Stimulated activated naive B cell treated with anti-CD40 and anti-IgM and Interleukin-4, amounts not matched to agents 10 μg/mL and 1 μg/mL and 100 μg/mL, for 72 hours (primary cell): ENCODE results near the gene ADPRHL1.
A peak's percentile ranks its signal among the peaks of the same experiment; 100 is the strongest.
"Not testable (repeated sequence)": the region's sequence is repeated elsewhere in the genome, so short reads cannot be mapped to it uniquely, and the experiment has no call there.

ENCODE experiments used
- ATAC-seq, 2 donors: fragments of 150-1000 bp; cut with Tn5 transposase; replicated peaks; 2 replicates each; pipeline ENCODE4 v1.10.0; 2021; ENCODE audit warnings: moderate library complexity in 1 of 2
- DNase-seq: peaks from one replicate; pipeline ENCODE4 v3.0.0; 2021
- H3K27ac Mint-ChIP-seq: one replicate; pipeline ENCODE4 v1.8.0; 2022; ENCODE audit warnings: mild to moderate bottlenecking, mixed read lengths
- H3K27me3 Mint-ChIP-seq, 2 donors: one replicate each; pipeline ENCODE4 v1.8.0; 2022; ENCODE audit warnings: mixed read lengths in 2 of 2
- H3K36me3 Mint-ChIP-seq, 2 donors: one replicate each; pipeline ENCODE4 v1.8.0; 2022; ENCODE audit warnings: mixed read lengths in 2 of 2, mild to moderate bottlenecking in 1 of 2
- H3K4me1 Mint-ChIP-seq, 2 donors: one replicate each; pipeline ENCODE4 v1.8.0; 2022; ENCODE audit warnings: mixed read lengths in 2 of 2, mild to moderate bottlenecking in 1 of 2
- H3K4me3 Mint-ChIP-seq, 2 donors: one replicate each; pipeline ENCODE4 v1.8.0; 2022; ENCODE audit warnings: mild to moderate bottlenecking in 2 of 2, mixed read lengths in 2 of 2, moderate library complexity in 1 of 2
- H3K9me3 Mint-ChIP-seq, 2 donors: one replicate each; pipeline ENCODE4 v1.8.0; 2022; ENCODE audit warnings: mixed read lengths in 2 of 2, mild to moderate bottlenecking in 1 of 2

ADPRHL1 gene

DNA sequence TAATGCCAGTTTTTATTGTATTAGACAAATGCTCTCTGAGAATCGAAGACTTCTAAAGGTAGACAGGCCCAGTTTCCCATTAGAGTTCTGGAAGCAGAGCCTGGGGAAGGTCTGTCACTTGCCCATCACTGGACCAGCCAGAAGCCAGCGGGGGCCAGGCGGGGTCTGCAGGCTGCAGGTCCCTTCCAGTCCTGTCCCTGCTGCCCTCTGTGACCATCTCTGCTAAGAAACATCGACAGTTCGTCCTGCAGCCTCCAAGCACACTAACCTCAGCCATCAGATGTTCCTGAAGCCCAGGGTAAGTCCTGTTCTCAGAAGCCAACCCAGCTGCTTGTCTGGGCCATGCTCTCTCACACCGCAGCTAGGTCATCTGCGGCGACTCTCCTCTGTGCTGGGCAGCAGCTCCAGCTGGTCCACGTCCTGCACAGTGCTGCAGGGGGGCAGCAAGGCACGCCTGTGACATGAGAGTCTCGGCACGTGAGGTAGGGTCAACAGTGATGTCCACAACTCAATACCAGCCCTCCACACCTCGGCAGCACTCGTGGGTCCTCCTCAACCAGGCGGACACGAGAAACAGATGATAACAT lies 2.9 kb upstream of the ADPRHL1 start:
- peaks cover 40 to 56% of the 10 kb centered on the region in 2 donors for H3K36me3 Mint-ChIP-seq
- H3K27me3 Mint-ChIP-seq = no peaks in the 10 kb centered on the region
- H3K4me1 Mint-ChIP-seq = no peaks in the 10 kb centered on the region
- H3K27ac Mint-ChIP-seq = no peak overlapping the region
- no peaks in the 10 kb centered on the region for H3K9me3 Mint-ChIP-seq
- no peak for ATAC-seq
- no peak for DNase-seq
- no peak overlapping the region for H3K4me3 Mint-ChIP-seq

DNA sequence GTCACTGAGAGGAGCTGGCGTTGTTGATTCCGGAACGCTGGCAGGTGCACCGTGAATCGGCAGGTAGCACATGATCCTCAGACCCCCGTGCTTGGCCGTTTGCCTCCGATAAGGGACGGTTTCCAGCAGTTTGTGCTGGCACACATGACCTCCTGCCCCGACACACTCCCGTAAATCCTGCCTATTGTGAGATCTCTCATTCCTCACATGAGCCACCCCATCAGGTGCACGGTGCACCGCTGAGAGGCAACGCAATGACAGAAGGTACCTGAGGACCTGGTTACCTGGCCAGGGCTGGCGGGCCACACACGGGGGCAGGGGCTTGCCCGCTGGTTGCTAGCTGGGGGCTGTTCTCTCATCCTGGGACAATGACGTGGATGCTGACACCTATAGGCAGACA lies 2.1 kb upstream of the ADPRHL1 start:
- Mint-ChIP-seq H3K9me3 (no peaks in the 10 kb centered on the region), H3K27me3 (no peaks in the 10 kb centered on the region), H3K4me3 (no peak overlapping the region), H3K36me3 (peaks cover 34 to 55% of the 10 kb centered on the region in 2 donors), H3K4me1 (no peaks in the 10 kb centered on the region), H3K27ac (no peak overlapping the region)
- ATAC-seq (no peak), DNase-seq (no peak)

DNA sequence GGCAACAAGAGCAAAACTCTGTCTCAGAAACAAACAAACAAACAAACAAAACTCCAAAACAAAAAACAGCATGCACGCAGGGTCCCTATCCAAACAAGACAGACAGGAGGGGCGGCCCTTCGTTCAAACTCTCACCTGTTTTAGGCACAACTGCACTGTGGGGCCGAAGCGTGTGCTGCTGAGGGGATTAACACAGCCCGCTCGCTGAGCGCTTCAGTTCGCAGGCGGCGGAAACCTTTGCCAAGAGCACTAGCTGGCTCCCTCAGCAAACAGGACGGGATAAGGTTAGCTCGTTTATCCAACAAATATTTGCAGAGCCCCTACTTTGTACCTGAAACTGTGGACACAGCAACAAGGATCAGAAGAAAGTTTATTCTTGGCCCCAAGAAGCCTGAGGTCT lies 1.6 kb upstream of the ADPRHL1 start:
- Mint-ChIP-seq H3K9me3 (no peaks in the 10 kb centered on the region), H3K4me3 (no peak overlapping the region), H3K27me3 (no peaks in the 10 kb centered on the region), H3K36me3 (peaks cover 29 to 54% of the 10 kb centered on the region in 2 donors), H3K4me1 (no peaks in the 10 kb centered on the region), H3K27ac (no peak overlapping the region)
- ATAC-seq (no peak), DNase-seq (no peak)

- Mint-ChIP-seq H3K9me3 (no peaks in the 10 kb centered on the region), H3K27ac (no peak overlapping the region), H3K4me3 (no peak overlapping the region), H3K36me3 (peaks cover 21 to 44% of the 10 kb centered on the region in 2 donors), H3K27me3 (no peaks in the 10 kb centered on the region), H3K4me1 (no peaks in the 10 kb centered on the region)
- DNase-seq (no peak), ATAC-seq (no peak)
Measured at GRCh38 chr13:113452466-113452865, 822 bp downstream of the ADPRHL1 start.

GRCh38 chr13:113451951-113452421 lies 1.3 kb downstream of the ADPRHL1 start:
- H3K9me3 Mint-ChIP-seq = no peaks in the 10 kb centered on the region
- H3K27ac Mint-ChIP-seq = no peak overlapping the region
- DNase-seq (no peak), ATAC-seq (no peak)
- H3K36me3 Mint-ChIP-seq = peaks cover 21 to 42% of the 10 kb centered on the region in 2 donors
- H3K4me1 Mint-ChIP-seq = no peaks in the 10 kb centered on the region
- H3K27me3 Mint-ChIP-seq = no peaks in the 10 kb centered on the region
- no peak overlapping the region for H3K4me3 Mint-ChIP-seq

- DNase-seq, H3K9me3 Mint-ChIP-seq, H3K27ac Mint-ChIP-seq, H3K4me1 Mint-ChIP-seq, H3K27me3 Mint-ChIP-seq, ATAC-seq: not testable (repeated sequence)
- Mint-ChIP-seq H3K36me3 (peaks cover 15 to 35% of the 10 kb centered on the region in 2 donors), H3K4me3 (peak overlapping the region in 1 of 2 donors; percentile 26)
Measured at GRCh38 chr13:113450861-113451620, 2.2 kb downstream of the ADPRHL1 start.

- not testable (repeated sequence) for H3K4me3 Mint-ChIP-seq
- H3K36me3 Mint-ChIP-seq = peaks cover 8 to 28% of the 10 kb centered on the region in 2 donors
Measured at GRCh38 chr13:113450348-113450744, 2.9 kb downstream of the ADPRHL1 start.

DNA sequence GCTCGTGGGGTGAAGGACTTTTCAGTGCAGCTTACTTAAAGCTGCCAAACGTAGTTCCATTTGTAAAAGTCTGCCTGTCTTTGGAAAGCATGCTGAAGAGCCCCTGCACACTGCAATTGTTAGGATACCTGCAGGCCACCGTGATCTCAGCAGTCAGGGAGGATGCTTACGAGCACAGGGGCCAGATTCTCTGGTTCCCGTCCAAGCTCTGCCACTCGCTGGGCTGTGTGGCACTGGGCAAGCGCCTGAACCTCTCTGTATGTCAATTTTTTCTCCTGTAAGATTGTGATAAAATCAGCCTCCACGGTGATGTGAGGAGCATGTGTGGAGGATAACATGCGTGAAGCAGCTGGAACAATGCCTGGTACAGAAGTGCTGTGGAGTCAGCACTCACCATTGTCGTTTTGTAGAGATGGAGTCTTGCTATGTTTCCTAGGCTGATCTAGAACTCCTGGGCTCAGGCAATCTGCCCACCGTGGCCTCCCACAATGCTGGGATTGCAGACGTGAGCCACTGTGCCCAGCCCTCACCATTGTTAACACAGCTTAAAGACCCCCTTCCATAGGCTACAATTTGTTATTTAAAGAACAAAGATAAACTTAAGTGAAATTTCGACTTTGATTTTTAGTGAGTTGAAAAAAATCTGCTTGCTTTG lies 3.5 kb downstream of the ADPRHL1 start:
- Mint-ChIP-seq H3K27ac (no peak overlapping the region), H3K27me3 (no peaks in the 10 kb centered on the region), H3K4me1 (peaks cover 7 to 13% of the 10 kb centered on the region in 2 donors), H3K4me3 (no peak overlapping the region), H3K36me3 (peaks cover 6 to 25% of the 10 kb centered on the region in 2 donors), H3K9me3 (no peaks in the 10 kb centered on the region)
- DNase-seq = no peak
- no peak for ATAC-seq

More at GRCh38 chr13:113450348-113450744, 2.9 kb downstream of the ADPRHL1 start:
- not testable (repeated sequence) for H3K27me3 Mint-ChIP-seq, DNase-seq, H3K9me3 Mint-ChIP-seq, ATAC-seq
- H3K27ac Mint-ChIP-seq = peak overlapping the region; percentile 52
- peaks cover 7 to 12% of the 10 kb centered on the region in 2 donors for H3K4me1 Mint-ChIP-seq

DNA sequence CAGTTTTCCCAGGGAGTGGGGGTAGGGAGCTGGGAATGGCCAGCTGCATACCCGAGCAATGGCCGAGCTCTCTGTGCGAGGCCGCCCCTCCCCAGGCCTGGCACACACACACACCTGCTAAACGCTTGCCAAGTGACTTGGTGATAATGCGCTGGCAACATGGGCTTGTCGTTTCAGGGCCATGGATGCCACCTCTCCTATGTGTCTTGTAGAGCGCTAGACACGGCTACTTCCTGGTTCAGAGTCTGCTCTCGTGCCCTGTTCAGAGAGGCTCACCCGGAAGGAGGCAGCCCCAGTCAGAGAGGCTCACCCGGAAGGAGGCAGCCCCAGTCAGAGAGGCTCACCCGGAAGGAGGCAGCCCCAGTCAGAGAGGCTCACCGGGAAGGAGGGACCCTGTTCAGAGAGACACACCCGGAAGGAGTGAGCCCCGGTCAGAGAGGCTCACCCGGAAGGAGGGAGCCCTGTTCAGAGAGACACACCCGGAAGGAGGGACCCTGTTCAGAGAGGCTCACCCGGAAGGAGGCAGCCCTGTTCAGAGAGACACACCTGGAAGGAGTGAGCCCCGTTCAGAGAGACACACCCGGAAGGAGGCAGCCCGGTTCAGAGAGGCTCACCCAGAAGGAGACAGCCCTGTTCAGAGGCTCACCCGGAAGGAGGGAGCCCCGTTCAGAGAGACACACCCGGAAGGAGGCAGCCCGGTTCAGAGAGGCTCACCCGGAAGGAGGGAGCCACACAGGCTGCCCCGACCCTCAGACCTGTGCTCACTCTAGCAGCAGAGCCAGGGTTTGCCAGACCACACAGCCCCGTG lies 4.2 kb downstream of the ADPRHL1 start:
- Mint-ChIP-seq H3K4me1 (peaks cover 7 to 13% of the 10 kb centered on the region in 2 donors), H3K36me3 (peaks cover 7 to 20% of the 10 kb centered on the region in 2 donors), H3K9me3 (no peaks in the 10 kb centered on the region), H3K4me3 (peak overlapping the region in 1 of 2 donors; percentile 39), H3K27me3 (no peaks in the 10 kb centered on the region), H3K27ac (peak overlapping the region; percentile 37)
- ATAC-seq = no peak
- DNase-seq = no peak

DNA sequence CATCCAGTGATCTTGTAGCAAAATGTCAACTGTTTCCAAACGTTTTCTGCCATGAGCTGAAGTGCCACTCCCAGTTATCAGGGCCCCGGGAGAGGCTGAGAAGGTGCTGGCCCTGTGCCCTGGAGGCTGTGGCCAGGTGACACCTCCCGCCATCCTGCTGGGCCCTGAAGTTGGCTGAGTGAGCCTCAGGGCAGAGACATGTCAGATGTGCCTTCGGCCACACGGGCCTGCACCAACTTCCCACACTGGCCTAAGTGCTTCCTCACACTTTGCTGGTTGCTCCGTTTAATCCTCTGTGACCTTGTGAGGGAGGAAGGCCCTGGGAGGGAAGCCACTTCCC lies 4.8 kb downstream of the ADPRHL1 start:
- H3K27me3 Mint-ChIP-seq = no peaks in the 10 kb centered on the region

DNA sequence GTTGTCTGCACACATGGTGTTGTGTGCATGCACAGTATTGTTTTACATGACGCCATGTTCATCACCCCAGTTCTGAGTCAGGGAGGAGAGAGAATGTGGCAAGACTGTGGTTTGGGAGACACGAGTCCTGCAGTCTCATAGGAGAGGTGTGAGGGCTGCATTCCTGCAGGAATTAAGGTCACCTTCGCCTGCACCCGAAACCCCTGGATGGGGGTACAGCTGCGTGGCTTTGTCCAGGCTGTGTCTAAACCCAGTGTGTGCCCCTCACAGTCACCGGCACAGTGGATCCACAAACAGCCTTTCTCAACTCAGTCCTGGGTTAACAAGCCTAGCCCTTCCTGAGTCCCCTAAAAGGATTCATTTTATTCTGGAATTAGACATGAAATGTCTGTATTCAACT lies 5.7 kb downstream of the ADPRHL1 start:
- Mint-ChIP-seq H3K36me3 (peaks cover 11 to 16% of the 10 kb centered on the region in 2 donors), H3K27me3 (no peaks in the 10 kb centered on the region), H3K9me3 (peaks cover 0 to 2% of the 10 kb centered on the region in 2 donors), H3K4me3 (no peak overlapping the region), H3K27ac (no peak overlapping the region), H3K4me1 (peaks cover 7 to 13% of the 10 kb centered on the region in 2 donors)
- DNase-seq (no peak), ATAC-seq (no peak)

More for the DNA sequence above, 4.8 kb downstream of the ADPRHL1 start:
- Mint-ChIP-seq H3K27ac (peak overlapping the region; percentile 37), H3K4me1 (peaks cover 7 to 13% of the 10 kb centered on the region in 2 donors), H3K36me3 (peaks cover 9 to 14% of the 10 kb centered on the region in 2 donors), H3K9me3 (no peaks in the 10 kb centered on the region), H3K4me3 (peak overlapping the region in 1 of 2 donors; percentile 39)
- ATAC-seq = no peak
- DNase-seq = no peak

DNA sequence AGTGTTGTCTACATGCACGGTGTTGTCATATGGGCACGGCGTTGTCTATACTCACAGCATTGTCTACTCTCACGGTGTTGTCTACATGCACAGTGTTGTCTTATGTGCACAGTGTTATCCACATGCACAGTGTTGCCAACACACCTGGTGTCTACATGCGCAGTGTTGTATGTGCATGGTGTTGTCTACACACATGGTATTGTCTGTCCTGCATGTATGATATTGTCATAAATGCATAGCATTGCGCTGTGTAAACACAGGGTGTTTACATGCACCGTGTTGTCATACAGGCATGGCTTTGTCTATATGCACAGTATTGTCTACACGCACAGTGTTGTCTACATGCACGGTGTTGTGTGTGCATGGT lies 6.8 kb downstream of the ADPRHL1 start:
- Mint-ChIP-seq H3K9me3 (peaks cover 0 to 4% of the 10 kb centered on the region in 2 donors), H3K27ac (no peak overlapping the region), H3K36me3 (peaks cover 14 to 19% of the 10 kb centered on the region in 2 donors), H3K4me1 (peaks cover 7 to 13% of the 10 kb centered on the region in 2 donors), H3K27me3 (no peaks in the 10 kb centered on the region), H3K4me3 (no peak overlapping the region)
- DNase-seq (no peak), ATAC-seq (no peak)

- H3K4me3 Mint-ChIP-seq = no peak overlapping the region
- H3K4me1 Mint-ChIP-seq = peaks cover 7 to 13% of the 10 kb centered on the region in 2 donors
- ATAC-seq = peak; percentile 75 to 89
- peaks cover 0 to 6% of the 10 kb centered on the region in 2 donors for H3K9me3 Mint-ChIP-seq
- DNase-seq = peak; percentile 23
- no peak overlapping the region for H3K27ac Mint-ChIP-seq
- H3K27me3 Mint-ChIP-seq = no peaks in the 10 kb centered on the region
- H3K36me3 Mint-ChIP-seq = peaks cover 17 to 23% of the 10 kb centered on the region in 2 donors
Measured at GRCh38 chr13:113445791-113446487, 7.3 kb downstream of the ADPRHL1 start.
